Endometrial microvascular endothelial cells (primary cell): ENCODE results near the gene DCHS1. TPM values are rescaled to one million over a fixed set of nuclear protein-coding genes. Genes with fewer than 3 reads are reported as not detected.

Source experiments
- in situ Hi-C: cut with HindIII; loops from 2 replicates; pipeline ENCODE4 v1.10.0; 2017; ENCODE audit warnings: low sequenced_read_pairs, low pct_unique_long_range_greater_than_20kb; ENCODE audit errors: inconsistent ontology term
- total RNA-seq: library from RNA; depleted of rRNA; stranded (reverse); fragments of >200 nt; gene quantifications from one replicate; pipeline ENCODE4 v1.2.3, GENCODE V29; 2015; ENCODE audit errors: inconsistent ontology term

Gene DCHS1
- total RNA-seq, 1 donor from 2014 or later = 48.7 TPM

GRCh38 chr11:6653656-6654055 is 2.0 kb downstream of the DCHS1 start:
- in situ Hi-C loops = loop anchor here (5.0 kb wide), 1 partner anchor 36 kb away; the partner anchor contains the start of gene TPP1

- in situ Hi-C loops = loop anchor here (5.0 kb wide), 1 partner anchor 36 kb away; the partner anchor contains the start of gene TPP1
These were observed 2.5 kb downstream of the DCHS1 start for GRCh38 chr11:6653097-6653496.

- in situ Hi-C loops = loop anchor here (5.0 kb wide), 1 partner anchor 35 kb away; the partner anchor contains the start of gene TPP1
These were observed 3.4 kb downstream of the DCHS1 start for GRCh38 chr11:6652182-6652581.

- in situ Hi-C loops = loop anchor here (5.0 kb wide), 1 partner anchor 34 kb away; the partner anchor contains the start of gene TPP1
These were observed 4.6 kb downstream of the DCHS1 start for GRCh38 chr11:6650980-6651379.

- in situ Hi-C loops = loop anchor here (5.0 kb wide), 1 partner anchor 33 kb away; the partner anchor contains the start of gene TPP1
These were observed 5.5 kb downstream of the DCHS1 start for GRCh38 chr11:6650104-6650503.

DNA sequence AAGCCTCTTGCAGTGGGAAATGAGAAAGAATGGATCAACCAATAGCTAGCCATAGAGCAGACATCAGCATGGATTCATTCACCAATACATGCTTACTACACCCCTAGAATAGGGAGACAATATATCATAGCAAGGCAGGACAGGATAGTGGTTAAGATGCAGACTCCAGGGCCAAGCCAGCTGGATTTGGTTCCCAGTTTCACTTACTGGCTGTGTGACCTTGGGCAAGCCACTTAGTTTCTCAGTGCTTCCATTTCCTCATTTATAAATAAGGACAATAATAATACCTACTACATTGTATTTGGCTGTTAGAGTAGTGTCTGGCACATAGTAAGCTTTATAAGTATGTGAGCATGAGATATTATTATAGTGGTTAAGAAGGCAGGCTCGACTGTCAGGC is 7.1 kb downstream of the DCHS1 start:
- in situ Hi-C loops = no loop called here

DNA sequence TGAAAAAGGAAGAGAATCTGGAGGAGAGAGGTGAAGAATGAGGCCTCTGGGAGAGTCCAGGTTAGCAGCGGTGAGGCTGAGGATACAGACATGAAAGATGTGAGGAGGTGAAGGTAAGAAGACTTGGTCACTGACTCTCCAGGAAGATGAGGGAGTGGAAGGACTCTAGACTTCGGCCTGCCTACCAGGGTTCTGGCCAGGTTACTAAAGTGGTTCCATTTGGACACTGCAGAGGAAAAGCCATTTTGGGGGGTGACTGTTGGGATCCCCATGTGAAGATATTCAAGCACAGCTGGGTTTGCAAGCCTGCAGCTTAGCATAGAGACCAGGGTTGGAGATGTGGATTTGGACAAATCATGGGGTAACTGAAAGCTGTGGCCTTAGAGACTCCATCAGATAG is 7.8 kb downstream of the DCHS1 start:
- in situ Hi-C loops = no loop called here

GRCh38 chr11:6646918-6647679 is 8.5 kb downstream of the DCHS1 start:
- in situ Hi-C loops = no loop called here

DNA sequence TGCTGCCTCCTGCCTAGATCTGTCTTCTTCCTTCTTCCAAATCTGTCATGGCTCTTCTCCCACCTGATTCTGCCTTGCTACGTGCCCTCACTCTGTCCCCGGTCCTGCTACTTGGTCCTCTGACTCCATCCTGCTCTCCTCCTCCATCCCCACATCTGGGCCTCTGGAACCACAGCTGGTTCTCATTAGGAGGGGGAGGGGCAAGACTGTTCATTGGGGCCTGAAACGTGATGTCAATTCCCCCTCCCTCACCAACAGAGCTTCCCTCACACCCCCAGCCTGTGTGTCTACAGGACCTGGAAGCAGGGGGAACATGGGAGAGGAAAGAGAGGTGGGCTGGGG is 9.1 kb downstream of the DCHS1 start:
- in situ Hi-C loops = no loop called here

GRCh38 chr11:6646071-6646470 is 9.5 kb downstream of the DCHS1 start:
- in situ Hi-C loops = no loop called here

DNA sequence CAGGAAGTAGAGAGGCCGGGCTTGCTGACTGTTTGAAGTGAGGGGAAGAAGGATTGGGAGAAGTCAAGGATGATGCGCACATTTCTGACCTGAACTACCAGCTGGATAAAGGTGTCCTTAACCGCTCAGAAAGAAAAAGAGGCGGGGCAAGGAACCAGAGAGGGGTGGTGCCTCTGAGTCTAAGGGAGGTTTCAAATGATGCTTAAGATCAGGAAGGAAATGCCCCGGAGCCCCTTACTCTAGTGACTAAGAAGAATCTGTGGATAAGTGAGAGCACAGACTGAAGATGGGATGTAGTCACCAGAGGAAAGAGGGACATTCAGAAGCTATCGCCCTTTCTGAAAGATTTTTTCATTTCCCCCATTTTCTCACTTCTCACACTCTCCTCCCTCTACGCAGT is 12.7 kb downstream of the DCHS1 start:
- in situ Hi-C loops = no loop called here

GRCh38 chr11:6640985-6641701 is 14.5 kb downstream of the DCHS1 start:
- in situ Hi-C loops = no loop called here

- in situ Hi-C loops = no loop called here
These were observed 15.3 kb downstream of the DCHS1 start for GRCh38 chr11:6640036-6640984.

DNA sequence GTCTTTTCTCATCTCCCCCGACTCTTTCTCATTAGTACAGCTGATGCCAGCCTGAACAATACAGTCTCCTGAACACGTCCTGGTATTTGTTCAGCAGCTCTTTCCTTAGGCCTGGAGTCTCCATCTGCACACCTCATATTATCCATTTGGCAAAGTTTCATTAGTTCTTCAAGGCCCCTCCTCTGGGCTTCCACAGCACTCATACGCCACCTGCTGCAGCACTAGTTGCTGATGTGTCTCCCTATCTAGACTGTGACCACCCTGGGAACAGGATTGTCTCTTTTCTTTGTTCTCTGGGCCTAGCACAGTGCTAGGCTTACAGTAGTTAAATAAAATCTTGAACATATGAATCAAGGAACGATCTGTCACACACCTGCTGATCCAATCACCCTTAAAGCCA is 17.2 kb downstream of the DCHS1 start:
- in situ Hi-C loops = no loop called here

GRCh38 chr11:6637871-6638270 is 17.7 kb downstream of the DCHS1 start:
- in situ Hi-C loops = no loop called here

GRCh38 chr11:6636480-6636879 is 19.1 kb downstream of the DCHS1 start:
- in situ Hi-C loops = no loop called here

- in situ Hi-C loops = no loop called here
These were observed 20.3 kb downstream of the DCHS1 start for GRCh38 chr11:6635082-6635932.

DNA sequence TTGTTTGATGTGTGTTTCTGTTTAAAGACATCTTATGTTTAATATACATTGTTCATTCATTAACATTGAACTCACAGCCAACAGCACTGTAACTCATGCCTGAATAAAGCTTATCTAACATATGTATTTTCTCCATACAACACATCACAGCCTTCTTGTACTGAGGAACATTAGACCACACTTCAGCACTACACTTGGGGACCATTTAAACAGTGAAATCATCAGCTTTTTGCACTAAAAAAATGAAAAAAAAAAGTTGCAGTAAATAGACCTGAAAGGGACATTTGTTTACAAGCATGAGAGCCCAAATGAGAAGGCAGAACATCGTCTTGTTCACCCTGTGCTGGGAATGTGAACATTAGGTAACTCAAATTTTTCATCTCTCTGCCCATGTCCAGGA is 21.1 kb downstream of the DCHS1 start:
- in situ Hi-C loops = no loop called here
